HFFc6 (cell line): Measurements from ENCODE around the gene NHEJ1. TPM values are rescaled to one million over a fixed set of nuclear protein-coding genes. Genes with fewer than 3 reads are reported as not detected.

ENCODE experiments used
- DNase-seq: peaks from one replicate; pipeline ENCODE4 v3.0.0-alpha.2; 2018
- H3K27ac Mint-ChIP-seq: 2 replicates; pipeline ENCODE4 v1.8.0; 2020; ENCODE audit warnings: mild to moderate bottlenecking, mixed read lengths
- H3K27me3 Mint-ChIP-seq: 2 replicates; pipeline ENCODE4 v1.8.0; 2021; ENCODE audit warnings: mild to moderate bottlenecking, moderate library complexity, mixed read lengths; ENCODE audit not compliant: insufficient read depth
- H3K36me3 Mint-ChIP-seq: 2 replicates; pipeline ENCODE4 v1.8.0; 2021; ENCODE audit warnings: low read depth, mixed read lengths
- H3K4me1 Mint-ChIP-seq: 2 replicates; pipeline ENCODE4 v1.8.0; 2020; ENCODE audit warnings: low read depth, mixed read lengths
- H3K4me3 Mint-ChIP-seq: 2 replicates; pipeline ENCODE4 v1.8.0; 2020; ENCODE audit warnings: mild to moderate bottlenecking, moderate library complexity, mixed read lengths
- H3K9me3 Mint-ChIP-seq: 2 replicates; pipeline ENCODE4 v1.8.0; 2020; ENCODE audit warnings: mild to moderate bottlenecking, mixed read lengths
- CTCF ChIP-seq: fragments of 200-600 bp; sonication (generic); IDR thresholded peaks from 2 replicates; pipeline ENCODE4 v1.5.0; 2021; ENCODE audit warnings: antibody characterized with exemption, mild to moderate bottlenecking
- total RNA-seq, 6 experiments: library from RNA; stranded (reverse); fragmentation: NEBNext Ultra II Directional; extraction: Animal tissue kit (Norgen Biotek cat#: 25700); gene quantifications; 2 replicates in 1 of 6; 3 replicates in 5 of 6; pipeline ENCODE4 v1.2.3, GENCODE V29; 2021

The NHEJ1 gene
- total RNA-seq, 6 experiments from 2014 or later: 12.0 to 16.6 (median 14.1) TPM

- peaks cover under 1% of the 10 kb centered on the region; the same call in 1 of the 2 replicates for H3K27me3 Mint-ChIP-seq
- H3K9me3 Mint-ChIP-seq: peaks cover 4% of the 10 kb centered on the region
- no peak overlapping the region for H3K4me3 Mint-ChIP-seq
- peaks cover 29% of the 10 kb centered on the region for H3K36me3 Mint-ChIP-seq
- DNase-seq: no peak
- no peak overlapping the region for H3K27ac Mint-ChIP-seq
- H3K4me1 Mint-ChIP-seq: peaks cover 12% of the 10 kb centered on the region; the same call in 1 of the 2 replicates
- TF ChIP-seq CTCF: no peak
Observed at GRCh38 chr2:219086196-219086595, 74.4 kb downstream of the NHEJ1 start.

- H3K36me3 Mint-ChIP-seq: peaks cover 16% of the 10 kb centered on the region
- no peak for TF ChIP-seq CTCF
- H3K4me1 Mint-ChIP-seq: peaks cover 9% of the 10 kb centered on the region
- no peak overlapping the region for H3K27ac Mint-ChIP-seq
- no peak for DNase-seq
- H3K9me3 Mint-ChIP-seq: peaks cover 4% of the 10 kb centered on the region
- H3K4me3 Mint-ChIP-seq: no peak overlapping the region
- H3K27me3 Mint-ChIP-seq: peaks cover 2% of the 10 kb centered on the region; the same call in 1 of the 2 replicates
Observed at GRCh38 chr2:219084791-219085190, 75.8 kb downstream of the NHEJ1 start.

- H3K36me3 Mint-ChIP-seq: no peaks in the 10 kb centered on the region
- H3K27ac Mint-ChIP-seq: no peak overlapping the region
- H3K27me3 Mint-ChIP-seq: peaks cover 2% of the 10 kb centered on the region; the same call in 1 of the 2 replicates
- peaks cover 17% of the 10 kb centered on the region for H3K4me1 Mint-ChIP-seq
- H3K9me3 Mint-ChIP-seq: no peaks in the 10 kb centered on the region
- H3K4me3 Mint-ChIP-seq: no peak overlapping the region
- DNase-seq: no peak
- no peak for TF ChIP-seq CTCF
Observed at GRCh38 chr2:219082332-219082958, 78.2 kb downstream of the NHEJ1 start.

GRCh38 chr2:219081701-219082331 lies 78.8 kb downstream of the NHEJ1 start:
- peaks cover 6% of the 10 kb centered on the region; the same call in 1 of the 2 replicates for H3K36me3 Mint-ChIP-seq
- DNase-seq: no peak
- H3K27me3 Mint-ChIP-seq: peaks cover 2% of the 10 kb centered on the region; the same call in 1 of the 2 replicates
- H3K9me3 Mint-ChIP-seq: no peaks in the 10 kb centered on the region
- H3K4me3 Mint-ChIP-seq: no peak overlapping the region
- no peak for TF ChIP-seq CTCF
- H3K27ac Mint-ChIP-seq: no peak overlapping the region
- peaks cover 15% of the 10 kb centered on the region for H3K4me1 Mint-ChIP-seq

GRCh38 chr2:219081096-219081495 lies 79.5 kb downstream of the NHEJ1 start:
- no peaks in the 10 kb centered on the region for H3K9me3 Mint-ChIP-seq
- no peak for TF ChIP-seq CTCF
- H3K36me3 Mint-ChIP-seq: peaks cover 6% of the 10 kb centered on the region; the same call in 1 of the 2 replicates
- peaks cover 2% of the 10 kb centered on the region; the same call in 1 of the 2 replicates for H3K27me3 Mint-ChIP-seq
- peaks cover 15% of the 10 kb centered on the region for H3K4me1 Mint-ChIP-seq
- DNase-seq: no peak
- no peak overlapping the region for H3K27ac Mint-ChIP-seq
- no peak overlapping the region for H3K4me3 Mint-ChIP-seq
